Measurements from ENCODE around the gene PRKN.
"Not testable (repeated sequence)": the region's sequence is repeated elsewhere in the genome, so short reads cannot be mapped to it uniquely, and the experiment has no call there.

Gene PRKN

DNA sequence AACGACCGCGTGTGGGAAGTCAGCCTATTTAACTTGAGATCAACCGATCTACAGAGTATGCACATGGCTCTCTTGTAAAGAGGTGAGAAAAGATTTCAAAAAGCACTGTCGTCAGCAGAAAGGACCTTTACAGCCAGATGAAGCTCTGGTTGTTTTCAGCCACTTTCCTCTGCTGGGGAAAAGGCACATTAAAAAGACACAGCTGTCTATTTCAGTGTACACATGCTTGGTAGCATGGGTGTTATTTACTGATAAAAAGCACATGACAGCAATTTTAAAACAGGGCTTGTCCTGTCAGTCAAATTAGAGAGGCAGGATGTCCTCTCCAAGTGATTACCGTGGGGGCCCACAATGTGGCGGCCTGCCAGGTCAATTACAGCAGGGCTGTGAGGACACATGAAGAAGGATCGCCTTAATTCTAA lies 188.9 kb downstream of the PRKN start:
- no peak for DNase-seq (ENCODE audit: low spot score)

DNA sequence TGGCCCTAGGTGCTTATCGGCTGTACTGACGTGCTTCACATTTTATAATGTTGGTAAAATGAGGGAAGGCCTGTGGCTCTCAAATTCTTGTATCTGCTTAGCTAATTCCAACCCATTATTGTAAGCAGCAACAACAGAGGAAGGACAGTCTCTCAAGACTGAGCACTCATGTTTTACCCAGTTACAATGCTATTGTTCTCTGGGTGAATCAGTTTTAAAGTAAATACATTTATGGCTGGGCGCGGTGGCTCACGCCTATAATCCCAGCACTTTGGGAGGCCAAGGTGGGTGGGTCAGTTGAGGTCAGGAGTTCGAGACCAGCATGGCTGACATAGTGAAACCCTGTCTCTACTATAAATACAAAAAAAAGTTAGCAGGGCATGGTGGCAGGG lies 194.6 kb downstream of the PRKN start:
- DNase-seq (ENCODE audit: low spot score) = no peak

DNA sequence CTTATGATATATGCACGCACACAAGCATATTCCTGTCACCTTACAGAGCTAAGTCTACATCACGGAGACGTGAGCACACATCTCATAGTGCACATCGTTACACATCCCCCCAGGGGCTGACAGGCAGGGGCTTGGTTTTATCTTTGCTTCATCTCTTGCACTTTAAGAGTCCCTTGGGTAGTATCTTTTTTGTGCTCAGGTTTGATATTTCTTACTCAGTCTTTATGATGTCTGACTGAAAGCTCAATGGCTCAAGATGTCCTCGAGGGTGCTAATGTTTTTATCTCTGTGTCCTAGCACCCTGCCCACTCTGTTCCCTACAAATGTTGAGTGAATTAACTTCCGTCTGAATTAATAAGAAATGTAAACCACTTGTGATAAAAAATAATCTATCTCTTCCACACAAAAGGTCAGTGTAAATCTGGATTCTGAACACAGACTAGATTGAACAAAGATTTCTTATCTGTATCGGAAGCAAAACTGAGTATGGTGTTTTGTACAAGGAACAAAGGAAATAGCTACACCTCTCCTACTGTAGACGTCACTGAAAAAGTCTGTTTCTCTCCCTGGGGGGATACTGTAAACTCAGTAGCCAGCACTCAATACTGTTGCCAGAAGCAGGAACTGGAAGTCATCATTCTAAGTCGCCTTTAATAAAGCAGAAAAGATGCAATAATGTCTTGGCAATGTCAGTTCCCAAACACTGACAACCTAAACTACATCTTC lies 195.1 kb downstream of the PRKN start:
- DNase-seq (ENCODE audit: low spot score) = no peak

DNA sequence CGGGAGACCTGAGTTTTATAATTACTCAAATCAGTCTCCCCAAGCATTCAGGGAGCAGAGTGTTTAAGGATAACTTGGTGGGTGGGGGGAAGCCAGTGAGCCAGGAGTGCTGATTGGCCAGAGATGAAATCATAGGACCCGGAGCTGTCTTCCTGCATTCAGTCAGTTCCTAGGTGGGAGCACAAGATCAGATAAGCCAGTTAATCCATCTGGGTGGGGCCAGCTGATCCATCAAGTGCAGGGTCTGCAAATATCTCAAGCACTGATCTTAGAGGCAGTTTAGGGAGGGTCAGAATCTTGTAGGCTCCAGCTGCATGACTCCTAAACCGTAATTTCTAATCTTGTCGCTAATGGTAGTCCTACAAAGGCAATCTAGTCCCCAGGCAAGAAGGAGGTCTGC lies 196.2 kb downstream of the PRKN start:
- not testable (repeated sequence) for DNase-seq (ENCODE audit: low spot score)

DNA sequence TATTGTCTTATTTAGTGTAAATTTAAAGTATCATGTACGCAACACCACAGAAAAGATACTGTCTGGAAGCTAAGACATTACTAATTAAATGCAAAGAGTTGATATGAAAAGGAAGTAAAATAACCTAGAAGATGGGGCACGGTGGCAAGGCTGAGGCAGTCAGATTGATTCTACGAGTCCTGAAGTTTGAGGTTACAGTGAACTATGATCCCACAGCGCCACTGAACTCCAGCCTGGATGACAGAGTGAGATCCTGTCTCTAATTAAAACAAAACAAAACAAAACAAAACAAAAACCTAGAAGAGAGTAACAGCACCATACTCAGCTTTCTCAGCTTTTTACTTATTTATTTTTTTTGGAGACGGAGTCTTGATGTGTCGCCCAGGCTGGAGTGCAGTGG lies 199.0 kb downstream of the PRKN start:
- DNase-seq (ENCODE audit: low spot score) = no peak

DNA sequence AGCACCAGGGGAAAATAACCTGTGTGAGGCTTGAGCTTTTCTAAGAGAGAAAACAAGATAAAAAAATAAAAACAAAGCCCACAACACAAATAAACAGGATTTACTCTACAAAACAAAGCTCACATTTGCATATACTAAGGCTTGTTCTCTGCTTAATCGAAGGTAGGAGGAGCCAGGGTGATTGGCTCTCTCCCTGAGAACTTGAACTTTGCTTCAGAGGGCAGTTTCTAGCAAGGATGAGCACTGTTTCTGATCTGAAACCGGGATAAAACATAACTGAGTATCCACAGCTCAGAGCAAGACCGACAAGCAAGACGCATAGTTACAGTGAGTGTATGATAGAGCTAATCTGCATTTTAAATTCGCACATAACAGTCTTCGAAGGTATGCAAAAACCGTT lies 200.6 kb downstream of the PRKN start:
- DNase-seq (ENCODE audit: low spot score) = no peak

GRCh38 chr6:162525181-162525580 lies 202.4 kb downstream of the PRKN start:
- no peak for DNase-seq (ENCODE audit: low spot score)

- DNase-seq (ENCODE audit: low spot score) = no peak
These were observed 214.8 kb downstream of the PRKN start for GRCh38 chr6:162512744-162513143.

GRCh38 chr6:162497389-162497788 lies 230.2 kb downstream of the PRKN start:
- no peak for DNase-seq (ENCODE audit: low spot score)

GRCh38 chr6:162493917-162494316 lies 233.6 kb downstream of the PRKN start:
- DNase-seq (ENCODE audit: low spot score) = no peak

DNA sequence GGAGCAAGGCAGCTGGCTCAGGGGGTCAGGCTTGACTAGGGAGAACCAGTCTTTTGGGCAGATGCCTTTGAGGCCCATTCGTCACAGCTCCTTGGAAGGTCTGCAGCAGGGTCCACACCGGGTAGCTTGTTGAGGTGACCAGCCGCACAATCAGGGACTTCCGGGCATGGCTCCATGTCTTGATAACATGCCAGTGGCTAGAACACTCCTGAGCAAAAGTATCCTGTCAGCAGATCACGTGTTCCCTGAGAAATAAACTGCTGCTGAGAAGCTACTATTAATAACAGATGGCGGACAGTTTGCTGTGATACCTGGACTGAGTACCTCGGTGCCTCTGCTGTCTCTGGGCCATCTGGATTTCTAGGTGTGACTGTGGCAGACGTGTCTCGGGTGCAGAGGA lies 235.9 kb downstream of the PRKN start:
- no peak for DNase-seq (ENCODE audit: low spot score)

GRCh38 chr6:162489101-162489976 lies 238.2 kb downstream of the PRKN start:
- DNase-seq (ENCODE audit: low spot score) = no peak

GRCh38 chr6:162488444-162488843 lies 239.1 kb downstream of the PRKN start:
- no peak for DNase-seq (ENCODE audit: low spot score)

DNA sequence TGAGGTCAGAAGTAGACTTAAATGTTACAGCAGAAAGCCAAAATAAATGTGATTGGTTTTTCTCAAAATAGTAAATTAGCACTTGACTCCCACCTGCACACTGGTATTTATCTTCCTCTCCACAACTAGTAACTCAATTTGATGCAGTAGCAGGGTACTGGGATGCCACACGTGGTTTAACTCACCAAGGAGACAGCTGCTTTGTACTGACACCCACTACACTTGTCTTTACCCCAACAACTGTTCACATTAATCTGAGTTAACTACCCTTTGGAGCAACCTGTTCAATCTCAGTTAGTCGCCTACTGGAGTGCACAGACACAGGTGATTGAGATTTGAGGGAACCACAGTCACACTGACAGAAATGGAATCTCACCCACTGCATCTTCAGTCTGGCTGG lies 242.1 kb downstream of the PRKN start:
- no peak for DNase-seq (ENCODE audit: low spot score)

- DNase-seq (ENCODE audit: low spot score) = no peak
These were observed 245.6 kb downstream of the PRKN start for GRCh38 chr6:162481938-162482337.

DNA sequence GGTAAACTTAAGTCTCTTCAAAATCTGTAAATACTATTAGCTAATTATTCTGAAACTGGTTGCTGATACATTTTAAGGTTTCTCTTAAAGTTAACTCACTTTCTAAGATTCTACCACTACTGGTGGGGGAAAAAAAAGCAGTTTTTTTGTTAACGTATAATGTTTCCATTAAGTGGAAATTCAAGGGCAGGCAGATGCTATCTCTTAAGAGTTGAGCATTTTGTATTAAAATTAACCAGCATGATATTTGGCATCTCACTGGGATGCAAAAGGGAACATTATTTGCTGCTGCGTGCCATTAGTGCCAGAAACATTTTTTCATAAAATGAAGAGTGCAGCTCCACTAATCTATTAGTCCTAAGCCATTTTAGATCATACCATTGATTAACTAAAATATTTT lies 246.2 kb downstream of the PRKN start:
- no peak for DNase-seq (ENCODE audit: low spot score)

- no peak for DNase-seq (ENCODE audit: low spot score)
These were observed 249.3 kb downstream of the PRKN start for GRCh38 chr6:162478192-162478671.

DNA sequence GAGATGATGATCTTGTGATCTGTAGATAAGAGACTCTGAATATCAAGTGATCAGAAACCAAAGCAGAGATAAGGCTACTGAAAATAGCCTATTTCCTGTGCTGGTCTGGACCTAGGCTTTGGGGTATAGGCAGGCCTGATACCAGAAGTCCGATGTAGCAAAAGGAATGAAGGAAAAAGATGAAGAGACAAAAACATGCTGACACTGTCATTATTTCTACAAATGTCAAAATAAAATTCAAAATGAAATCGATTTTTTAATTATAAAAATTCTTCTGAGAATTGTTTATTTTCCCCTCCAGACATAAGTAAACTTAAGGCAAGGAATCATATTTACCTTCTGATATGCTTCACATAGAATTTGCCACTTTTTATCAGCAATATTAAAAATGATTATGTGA lies 252.8 kb downstream of the PRKN start:
- no peak for DNase-seq (ENCODE audit: low spot score)

GRCh38 chr6:162471842-162472241 lies 255.7 kb downstream of the PRKN start:
- DNase-seq (ENCODE audit: low spot score) = no peak

DNA sequence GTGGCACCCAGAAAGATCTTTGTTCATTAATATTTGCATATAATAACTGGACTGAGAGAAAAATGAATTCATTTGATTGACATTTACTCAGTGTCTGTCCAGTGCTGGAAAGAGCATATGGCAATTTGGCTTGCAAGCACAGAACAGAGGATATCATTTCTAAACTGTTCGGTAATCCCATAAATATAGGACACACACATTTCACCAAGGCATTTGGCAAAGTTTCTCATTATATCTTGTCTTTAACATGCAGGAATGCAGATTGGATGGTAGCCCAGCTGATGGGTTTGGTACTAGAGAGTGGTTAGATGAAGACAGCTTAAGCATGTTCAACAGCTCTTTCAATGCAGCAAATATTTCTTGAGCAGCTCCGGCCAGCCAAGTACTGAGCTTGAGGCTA lies 259.2 kb downstream of the PRKN start:
- no peak for DNase-seq (ENCODE audit: low spot score)

DNA sequence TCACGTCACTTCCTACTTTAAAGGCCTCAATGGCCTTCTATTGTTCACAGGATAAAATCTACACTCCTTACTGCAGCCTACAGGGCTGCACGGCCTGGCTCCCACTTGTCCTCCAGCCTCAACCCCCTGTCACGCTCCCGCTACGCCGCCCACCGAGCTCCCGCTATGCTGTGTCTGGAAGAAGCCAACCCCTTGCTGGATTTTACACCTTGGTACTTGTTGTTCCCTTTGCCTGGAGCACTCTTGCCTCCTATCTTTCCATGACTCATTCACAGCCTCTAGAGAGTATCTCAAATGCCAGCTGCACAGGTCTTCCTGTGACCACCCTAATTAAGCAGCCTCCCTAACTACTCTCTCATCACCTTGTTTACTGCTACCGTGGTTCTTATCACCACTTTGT lies 259.9 kb downstream of the PRKN start:
- no peak for DNase-seq (ENCODE audit: low spot score)

GRCh38 chr6:162463576-162463975 lies 264.0 kb downstream of the PRKN start:
- DNase-seq (ENCODE audit: low spot score) = no peak

- no peak for DNase-seq (ENCODE audit: low spot score)
These were observed 267.6 kb downstream of the PRKN start for GRCh38 chr6:162459985-162460384.

All from CD4-positive, alpha-beta T cell treated with Interleukin-6 at 100 ng/mL for 8 hours (primary cell).